Upper lobe of left lung (tissue), 4 donors: Measurements from ENCODE around the gene MINDY3.

ENCODE experiments used
- EP300 ChIP-seq, 4 donors: sonication (generic); formaldehyde crosslinking; IDR thresholded peaks; one replicate each; pipeline ENCODE4 v1.5.1; 2017; ENCODE audit warnings: antibody characterized with exemption in 4 of 4, control low read depth in 2 of 4
- POLR2A ChIP-seq, 4 donors: fragments of 450-650 bp; IDR thresholded peaks; one replicate each; pipeline ENCODE4 v1.5.1; 2016 to 2017; ENCODE audit warnings: antibody characterized with exemption in 4 of 4, mild to moderate bottlenecking in 2 of 4
- POLR2AphosphoS5 ChIP-seq, 2 donors: sonication (generic); formaldehyde crosslinking; IDR thresholded peaks; one replicate each; pipeline ENCODE4 v1.5.1; 2017; ENCODE audit warnings: antibody characterized with exemption in 2 of 2

DNA sequence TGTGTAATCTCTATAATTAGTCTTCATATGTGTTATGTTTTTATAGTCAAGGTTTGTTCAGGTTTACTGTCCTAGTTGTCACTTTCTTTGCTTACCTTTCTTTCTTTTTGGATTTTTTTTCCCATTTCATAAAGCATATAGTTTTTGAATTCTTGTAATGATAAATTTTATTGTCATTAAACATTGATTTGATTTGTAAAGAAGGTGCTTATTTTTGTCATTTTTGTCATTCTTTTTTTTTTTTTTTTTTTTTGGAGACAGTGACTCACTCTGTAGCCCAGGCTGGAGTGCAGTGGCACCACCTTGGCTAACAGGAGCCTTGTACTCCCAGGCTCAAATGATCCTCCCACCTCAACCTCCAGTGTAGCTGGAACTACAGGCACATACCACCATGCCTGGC, 9.6 kb upstream of the MINDY3 start:
- TF ChIP-seq POLR2AphosphoS5 (IDR thresholded peaks at IDR 0.05) (no peak), EP300 (IDR thresholded peaks at IDR 0.05) (no peak), POLR2A (IDR thresholded peaks at IDR 0.05) (no peak)
